ENCODE results near the gene PHB1. TPM values are rescaled to one million over a fixed set of nuclear protein-coding genes. Genes with fewer than 3 reads are reported as not detected.

PHB1 gene
- total RNA-seq, 1 donor from 2014 or later: 168 TPM

GRCh38 chr17:49361129-49361901 lies 53.4 kb downstream of the PHB1 start:
- Mint-ChIP-seq H3K4me1 (ENCODE audit: low read depth) (peaks cover 40% of the 10 kb centered on the region), H3K4me3 (ENCODE audit: low read depth) (peak overlapping the region; percentile 88), H3K27ac (peak overlapping the region; percentile 97), H3K27me3 (no peaks in the 10 kb centered on the region), H3K36me3 (ENCODE audit: insufficient read depth) (peaks cover 1% of the 10 kb centered on the region), H3K9me3 (ENCODE audit: low read depth) (no peaks in the 10 kb centered on the region)
- no peak for TF ChIP-seq CTCF (IDR thresholded peaks at IDR 0.05; ENCODE audit: unreplicated experiment)
- DNase-seq (ENCODE audit: low spot score, unreplicated experiment): peak; percentile 38

- DNase-seq (ENCODE audit: low spot score, unreplicated experiment): no peak
- Mint-ChIP-seq H3K9me3 (ENCODE audit: low read depth) (no peaks in the 10 kb centered on the region), H3K4me3 (ENCODE audit: low read depth) (peak overlapping the region; percentile 88), H3K4me1 (ENCODE audit: low read depth) (peaks cover 41% of the 10 kb centered on the region), H3K27me3 (no peaks in the 10 kb centered on the region), H3K27ac (peak overlapping the region; percentile 97), H3K36me3 (ENCODE audit: insufficient read depth) (peaks cover 2% of the 10 kb centered on the region)
- no peak for TF ChIP-seq CTCF (IDR thresholded peaks at IDR 0.05; ENCODE audit: unreplicated experiment)
Observed at GRCh38 chr17:49360796-49361128, 53.9 kb downstream of the PHB1 start.

- no peak for DNase-seq (ENCODE audit: low spot score, unreplicated experiment)
- Mint-ChIP-seq H3K27ac (peak overlapping the region; percentile 97), H3K9me3 (ENCODE audit: low read depth) (no peaks in the 10 kb centered on the region), H3K27me3 (no peaks in the 10 kb centered on the region), H3K36me3 (ENCODE audit: insufficient read depth) (peaks cover 2% of the 10 kb centered on the region), H3K4me3 (ENCODE audit: low read depth) (peak overlapping the region; percentile 88), H3K4me1 (ENCODE audit: low read depth) (peaks cover 41% of the 10 kb centered on the region)
- TF ChIP-seq CTCF (IDR thresholded peaks at IDR 0.05; ENCODE audit: unreplicated experiment): no peak
Observed at GRCh38 chr17:49359990-49360795, 54.5 kb downstream of the PHB1 start.

GRCh38 chr17:49358641-49359247 lies 55.9 kb downstream of the PHB1 start:
- Mint-ChIP-seq H3K36me3 (ENCODE audit: insufficient read depth) (peaks cover 2% of the 10 kb centered on the region), H3K4me3 (ENCODE audit: low read depth) (no peak overlapping the region), H3K27me3 (no peaks in the 10 kb centered on the region), H3K27ac (no peak overlapping the region), H3K9me3 (ENCODE audit: low read depth) (no peaks in the 10 kb centered on the region), H3K4me1 (ENCODE audit: low read depth) (peaks cover 41% of the 10 kb centered on the region)
- no peak for DNase-seq (ENCODE audit: low spot score, unreplicated experiment)
- no peak for TF ChIP-seq CTCF (IDR thresholded peaks at IDR 0.05; ENCODE audit: unreplicated experiment)

- Mint-ChIP-seq H3K9me3 (ENCODE audit: low read depth) (peaks cover 4% of the 10 kb centered on the region), H3K36me3 (ENCODE audit: insufficient read depth) (peaks cover 5% of the 10 kb centered on the region), H3K27me3 (no peaks in the 10 kb centered on the region), H3K27ac (no peak overlapping the region), H3K4me1 (ENCODE audit: low read depth) (peaks cover 37% of the 10 kb centered on the region), H3K4me3 (ENCODE audit: low read depth) (no peak overlapping the region)
- DNase-seq (ENCODE audit: low spot score, unreplicated experiment): no peak
- TF ChIP-seq CTCF (IDR thresholded peaks at IDR 0.05; ENCODE audit: unreplicated experiment): no peak
Observed at GRCh38 chr17:49357516-49357915, 57.2 kb downstream of the PHB1 start.

All from progenitor cell of endocrine pancreas (in vitro differentiated cells).